ENCODE results near the gene OSBPL5. TPM values are rescaled to one million over a fixed set of nuclear protein-coding genes. Genes with fewer than 3 reads are reported as not detected.

The OSBPL5 gene
- total and polyA plus RNA-seq, 9 of the 15 experiments (the other 6 are each of a cell fraction or from before 2014, with no cell fraction given) = 0.06 to 14.8 (median 3.2) TPM

- no peaks in the 10 kb centered on the region for H3K79me2 ChIP-seq (ENCODE audit: control insufficient read depth, insufficient read depth, low read length)
- no peak overlapping the region for H3K9ac ChIP-seq (ENCODE audit: insufficient read depth in 1 of 2, low read depth in 2 of 2, low read length in 2 of 2)
- peaks cover 8% of the 10 kb centered on the region; the same call in 1 of the 2 replicates for H4K20me1 ChIP-seq (replicated peaks; ENCODE audit: control insufficient read depth, insufficient read depth, low read length)
- in situ Hi-C loops (cut with MboI) = no loop called here
- intact Hi-C loops (cut with micrococcal nuclease) = no loop called here
- ChIA-PET POLR2A (interaction anchor here (1.1 kb wide), 1 partner anchor 17 kb away, joined by 3 read pairs; no protein-coding TSS in a partner anchor), CTCF (ENCODE audit: low intra/inter-chr PET ratio) (no interaction called here)
- FAIRE-seq = no peak
- peaks cover 0 to 19% of the 10 kb centered on the region in 2 experiments; a peak in 1 of 5 replicates for H3K4me1 ChIP-seq (replicated peaks in 1 of 2; ENCODE audit: control insufficient read depth in 2 of 2, insufficient read depth in 2 of 2, low read length in 2 of 2)
- no peak overlapping the region for H3K27ac ChIP-seq (ENCODE audit: extremely low read depth, low read depth, low read length)
- H3K27me3 ChIP-seq (ENCODE audit: control insufficient read depth in 2 of 2, insufficient read depth in 2 of 2, low read length in 2 of 2) = peaks cover 13 to 34% of the 10 kb centered on the region in 2 experiments; a peak in 4 of 5 replicates
- WGBS (ENCODE audit: insufficient coverage, low coverage, missing lambda C conversion rate) = 0% methylated on average over 1 of the region's 1 CpG
- no peaks in the 10 kb centered on the region for H3K36me3 ChIP-seq (ENCODE audit: control insufficient read depth, insufficient read depth, low read length)
- no peak overlapping the region for H3K4me2 ChIP-seq (ENCODE audit: insufficient read depth, low read length)
- H3K9me3 ChIP-seq (replicated peaks; ENCODE audit: control insufficient read depth, insufficient read depth, low read depth, low read length) = no peaks in the 10 kb centered on the region
- no peak overlapping the region for H2AFZ ChIP-seq (ENCODE audit: low read depth, low read length)
- no peaks in the 10 kb centered on the region for H3K9me1 ChIP-seq (ENCODE audit: control insufficient read depth, insufficient read depth, low read length)
- no peak for ATAC-seq
- no peak for DNase-seq (ENCODE audit: extremely low read depth in 1 of 4, low spot score in 3 of 4)
- no peak overlapping the region for H3K4me3 ChIP-seq
- BruUV-seq (replicated peaks) = no TSS peak
- TF ChIP-seq ZBTB49 (CRISPR knock-in tag; IDR thresholded peaks at IDR 0.05; ENCODE audit: borderline replicate concordance) (no peak), ZFP91 (CRISPR knock-in tag; IDR thresholded peaks at IDR 0.05) (no peak), MED1 (CRISPR knock-in tag; IDR thresholded peaks at IDR 0.05; ENCODE audit: borderline replicate concordance) (no peak), ATF1 (CRISPR knock-in tag; IDR thresholded peaks at IDR 0.05) (no peak), ATF1 (tag; IDR thresholded peaks at IDR 0.05) (no peak), CTBP1 (IDR thresholded peaks at IDR 0.05; ENCODE audit: borderline replicate concordance) (no peak), ETV5 (CRISPR knock-in tag; IDR thresholded peaks at IDR 0.05; ENCODE audit: low read depth) (no peak), ZBTB26 (CRISPR knock-in tag; IDR thresholded peaks at IDR 0.05) (0 out of 2 replicates have a peak, but pooled peaks have one; percentile 39), ZNF224 (CRISPR knock-in tag; IDR thresholded peaks at IDR 0.05) (no peak), KDM1A (IDR thresholded peaks at IDR 0.05) (peak in 1 of 2 experiments; percentile 37; a peak in 1 of 4 replicates), ZNF212 (CRISPR knock-in tag; IDR thresholded peaks at IDR 0.05) (no peak), XRCC3 (IDR thresholded peaks at IDR 0.05) (no peak), RB1 (IDR thresholded peaks at IDR 0.05; ENCODE audit: low read depth) (no peak), EHMT2 (IDR thresholded peaks at IDR 0.05) (0 out of 2 replicates have a peak, but pooled peaks have one; percentile 37), ZNF586 (CRISPR knock-in tag; conservative IDR thresholded peaks at IDR 0.05) (no peak)
Measured at GRCh38 chr11:3206922-3207204, 41.8 kb upstream of the OSBPL5 start.
